Stimulated activated CD8-positive, alpha-beta memory T cell treated with anti-CD3 and anti-CD28 coated beads, Interleukin-7, amount 100 ng/mL, for 48 hours (primary cell): ENCODE results near the gene MKNK1.

Experiments
- DNase-seq, 2 donors: peaks; one replicate each; pipeline ENCODE4 v3.0.0-alpha.2; 2020; ENCODE audit warnings: low read depth in 1 of 2; ENCODE audit errors: extremely low read depth in 1 of 2

The MKNK1 gene

DNA sequence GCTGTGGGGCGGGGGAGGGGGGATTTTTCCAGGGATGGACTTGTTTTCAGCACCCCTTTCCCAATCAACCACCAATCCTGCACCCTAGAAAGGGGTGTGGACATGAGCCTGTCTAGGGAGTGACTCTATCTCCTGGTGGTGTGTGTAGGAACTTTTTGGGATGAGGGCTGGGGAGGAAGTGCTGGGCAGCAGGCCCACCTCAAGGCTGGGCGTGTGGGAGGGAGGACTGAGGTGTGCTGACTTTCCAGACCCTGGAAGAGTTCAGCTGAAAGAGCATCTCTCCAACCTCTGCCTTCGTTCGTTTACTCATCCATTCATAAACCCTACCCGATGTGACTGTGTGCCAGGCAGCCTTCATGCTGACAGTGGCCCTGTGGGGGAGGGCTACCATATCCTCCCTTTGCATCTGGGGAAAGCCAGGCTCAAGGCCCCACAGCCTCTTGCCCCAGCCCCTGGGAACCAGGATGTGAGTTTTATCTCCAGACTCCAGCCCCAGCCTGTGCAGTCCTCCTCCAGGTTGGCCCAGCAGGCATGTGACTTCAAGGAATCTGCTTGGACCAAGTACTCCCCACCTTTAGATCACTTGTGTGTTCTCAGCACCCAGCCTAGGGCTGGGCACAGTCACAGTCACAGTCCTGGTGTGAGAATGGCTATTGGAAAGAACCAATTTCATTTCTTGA, 59.4 kb downstream of the MKNK1 start:
- DNase-seq: no peak

DNA sequence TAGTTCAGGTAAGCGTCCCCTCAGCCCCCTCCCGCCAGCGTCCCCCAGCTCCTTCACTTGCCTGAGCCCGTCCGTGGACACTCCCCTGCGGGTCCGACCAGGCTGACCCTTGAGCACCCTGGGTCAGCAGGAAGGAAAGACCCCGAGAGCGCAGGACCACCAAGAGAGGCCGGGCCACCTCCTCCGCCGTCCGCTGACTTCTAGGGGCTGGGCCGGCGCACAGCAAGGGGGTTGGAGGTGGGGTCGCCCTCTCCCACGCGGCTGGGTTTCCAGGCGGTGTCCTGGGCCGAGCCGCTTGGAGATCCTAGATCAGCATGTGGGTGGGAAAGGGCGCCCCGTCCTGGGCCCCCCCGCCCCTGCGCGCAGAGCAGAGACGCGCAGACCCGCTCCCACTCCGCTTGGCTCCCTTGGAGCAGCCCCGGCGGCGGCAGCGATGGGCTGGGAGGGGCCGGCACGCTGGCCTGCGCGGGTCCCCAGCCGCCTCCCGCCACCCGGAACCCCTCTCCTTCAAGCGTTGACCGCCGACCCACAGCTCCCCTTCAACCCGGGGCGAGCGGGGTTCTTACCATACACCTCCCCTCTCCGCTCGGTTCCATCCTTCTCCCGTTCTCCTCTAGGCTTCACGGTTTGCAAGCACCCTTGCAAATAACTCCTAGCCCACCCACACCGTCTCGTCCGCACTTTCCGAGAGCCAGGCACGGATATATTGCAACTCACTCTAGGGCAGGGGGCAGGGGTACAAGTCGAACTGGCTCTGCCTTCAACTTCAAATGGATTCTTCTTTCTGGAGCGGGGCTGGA, 60.1 kb downstream of the MKNK1 start:
- no peak for DNase-seq

DNA sequence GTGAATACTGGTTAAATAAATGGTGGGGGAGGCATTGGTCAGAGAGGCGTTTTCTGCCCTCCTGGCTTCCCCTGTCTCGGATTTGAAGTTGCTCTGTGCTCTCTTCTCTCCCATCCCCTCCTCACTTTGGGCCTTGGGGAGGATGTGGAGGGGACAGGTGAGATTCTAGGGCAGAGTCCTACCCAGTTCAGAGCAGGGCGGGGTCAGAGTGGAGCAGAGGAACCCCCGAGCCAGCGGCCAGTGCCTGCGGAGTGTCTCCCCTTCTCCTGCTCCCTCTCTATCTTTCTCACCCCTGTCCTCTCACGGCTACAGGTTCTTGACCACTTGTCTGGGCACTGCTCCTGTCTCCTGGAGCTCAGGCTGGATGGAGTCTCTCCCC, 60.7 kb downstream of the MKNK1 start:
- no peak for DNase-seq

DNA sequence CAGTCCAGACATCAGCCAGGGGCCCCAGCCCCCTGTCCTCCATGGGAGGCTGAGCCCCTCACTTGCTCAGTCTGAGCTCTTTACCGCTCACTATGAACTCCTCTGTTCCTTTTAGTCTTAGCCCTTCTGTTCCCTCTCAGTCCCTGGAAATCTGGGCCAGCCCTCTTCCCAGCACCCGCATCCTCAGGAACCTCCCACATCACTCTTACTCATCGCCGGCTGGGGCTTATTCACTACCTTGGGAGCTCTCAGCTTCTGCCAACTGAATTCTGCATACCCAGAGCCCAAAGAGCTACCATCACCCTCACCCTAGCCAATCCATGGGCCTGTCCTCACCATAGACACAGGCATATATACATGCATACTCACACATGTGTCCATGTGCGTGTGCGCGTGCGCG, 64.1 kb downstream of the MKNK1 start:
- no peak for DNase-seq

DNA sequence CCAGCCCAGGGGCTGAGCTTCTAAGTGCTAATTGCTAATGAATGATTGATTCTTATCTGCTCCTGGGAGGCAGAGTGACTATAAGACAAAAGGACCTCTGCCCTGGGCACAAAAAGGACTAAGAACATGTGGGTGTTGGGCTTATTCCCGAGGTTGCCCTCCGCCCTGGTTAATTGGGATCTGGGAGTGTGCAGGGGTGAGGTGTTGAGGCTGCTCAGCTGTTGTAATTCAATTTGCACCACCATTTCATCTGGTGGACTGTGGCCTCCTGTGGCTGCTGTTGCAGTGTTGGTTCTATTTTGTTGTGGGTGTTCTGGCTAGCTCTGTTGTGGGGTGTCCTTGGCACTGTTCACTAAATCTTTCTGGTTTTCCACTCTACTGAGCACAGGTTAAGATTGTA, 65.9 kb downstream of the MKNK1 start:
- no peak for DNase-seq

DNA sequence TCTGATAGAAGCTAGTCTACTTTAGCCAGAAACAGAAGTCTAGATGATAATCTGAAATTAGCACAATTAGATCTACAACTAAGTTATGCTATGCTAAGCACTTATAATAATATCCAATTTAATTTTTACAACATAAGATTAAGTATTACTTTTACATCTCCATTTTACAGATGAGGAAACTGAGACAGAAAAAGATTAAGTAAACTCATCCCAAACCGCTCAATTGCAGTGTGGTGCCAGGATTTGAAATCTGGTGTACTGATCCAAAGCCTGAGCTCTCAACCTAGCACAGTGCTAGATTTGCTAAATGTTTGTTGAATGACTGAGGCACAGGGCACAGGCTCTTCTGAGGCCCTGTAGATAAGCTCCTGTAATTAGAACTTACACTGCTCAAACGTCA, 66.4 kb downstream of the MKNK1 start:
- DNase-seq: no peak

DNA sequence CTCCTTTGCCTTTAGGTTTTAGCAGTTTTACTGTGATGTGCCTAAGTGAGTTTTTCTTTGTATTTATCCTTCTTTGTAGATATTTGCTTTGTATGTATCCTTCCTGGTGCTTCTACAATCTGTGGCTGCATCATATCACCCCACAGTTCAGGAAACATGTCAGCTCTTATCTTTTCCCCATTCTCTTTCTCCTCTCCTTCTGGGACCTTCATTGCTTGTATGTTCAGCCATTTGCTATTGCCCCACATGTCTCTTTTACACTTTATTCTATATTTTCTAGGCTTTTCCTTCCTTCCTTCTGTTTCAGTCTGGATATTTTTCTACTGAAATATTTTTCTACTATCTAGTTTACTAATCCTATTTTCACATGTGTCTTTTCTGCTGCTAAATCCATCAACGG, 67.5 kb downstream of the MKNK1 start:
- no peak for DNase-seq

DNA sequence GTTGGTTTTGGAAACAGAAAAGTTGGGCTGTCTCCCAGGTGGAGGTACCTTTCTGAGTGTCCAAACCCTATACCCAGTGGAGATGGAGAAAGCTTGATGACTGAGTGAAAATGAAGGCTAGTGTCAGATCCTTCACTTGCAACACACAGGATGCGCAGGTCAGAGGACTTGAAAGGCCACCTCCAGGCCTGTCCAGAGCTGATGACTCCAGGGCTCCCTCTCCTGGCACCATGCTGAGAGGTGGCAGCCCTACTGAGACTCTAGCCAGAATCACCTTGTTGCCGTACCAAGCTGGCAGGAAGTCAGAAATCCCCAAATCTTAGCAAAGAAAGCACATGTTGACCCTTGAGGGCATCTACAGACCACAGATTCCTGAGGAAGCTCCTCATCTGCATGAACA, 69.0 kb downstream of the MKNK1 start:
- no peak for DNase-seq

DNA sequence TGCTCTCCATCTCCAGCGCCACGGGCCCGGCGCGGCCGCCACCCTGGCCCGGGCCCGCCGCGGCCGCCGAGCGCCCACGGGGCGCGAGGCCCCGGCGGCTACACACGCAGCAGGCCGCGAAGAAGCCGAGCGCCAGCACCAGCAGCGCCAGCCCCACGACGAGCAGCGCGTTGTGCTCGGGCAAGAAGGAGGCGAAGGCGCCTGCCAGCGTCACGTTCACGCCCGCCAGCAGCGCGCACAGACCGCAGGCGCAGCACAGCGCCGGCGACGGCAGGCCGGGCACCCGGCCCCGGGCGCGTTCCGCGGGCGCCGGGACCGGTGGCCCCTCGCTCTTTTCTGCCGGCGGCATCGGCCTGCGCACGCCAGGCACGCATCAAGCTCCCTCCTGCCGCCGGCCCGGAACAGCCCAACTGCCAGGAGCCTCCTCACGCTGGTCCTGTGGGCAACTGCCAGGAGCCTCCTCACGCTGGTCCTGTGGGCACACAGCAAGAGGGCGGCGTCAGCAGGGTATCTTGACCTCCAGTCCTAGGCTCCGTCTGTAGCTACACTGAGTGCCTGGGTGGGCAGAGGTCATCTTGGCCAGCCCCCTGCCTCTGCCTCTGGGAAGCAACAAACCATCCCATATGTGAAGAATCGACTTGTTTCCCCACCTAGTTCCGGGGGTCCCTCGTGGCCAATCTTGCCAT, 70.7 kb downstream of the MKNK1 start:
- DNase-seq: no peak

DNA sequence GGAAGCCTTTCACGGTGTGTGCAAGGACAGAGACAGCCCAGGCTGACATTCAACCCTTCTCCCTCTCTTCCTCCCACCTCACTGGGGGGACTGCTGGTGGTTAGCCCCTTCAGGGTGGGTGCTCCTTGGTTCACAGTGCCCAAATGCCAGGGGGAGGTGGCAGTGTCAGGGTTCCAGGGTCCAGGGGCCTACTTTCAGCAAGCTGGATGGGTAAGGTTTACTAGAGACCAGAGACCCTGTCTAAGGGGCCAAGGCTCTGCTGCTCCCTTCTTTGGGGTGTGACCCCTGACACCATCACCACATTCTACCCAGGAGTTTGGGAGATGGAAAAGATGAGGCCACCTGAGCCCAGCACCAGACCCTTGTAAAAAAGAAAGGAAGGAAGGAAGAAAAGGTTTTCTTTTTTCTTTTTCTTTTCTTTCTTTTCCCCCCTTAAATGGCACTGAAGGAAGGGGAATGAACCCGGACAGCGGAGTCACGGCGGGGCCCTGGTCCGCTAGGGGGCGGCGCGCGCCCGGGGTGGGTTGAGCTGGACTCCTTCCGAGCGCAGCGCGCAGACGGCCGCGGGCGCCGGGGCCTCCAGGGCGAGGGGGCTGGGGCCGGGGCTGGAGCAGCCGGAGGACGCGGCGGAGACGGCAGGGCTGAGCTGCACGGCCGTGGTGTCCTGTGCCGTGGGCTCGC, 71.4 kb downstream of the MKNK1 start:
- peak; percentile 35 to 37 for DNase-seq

DNA sequence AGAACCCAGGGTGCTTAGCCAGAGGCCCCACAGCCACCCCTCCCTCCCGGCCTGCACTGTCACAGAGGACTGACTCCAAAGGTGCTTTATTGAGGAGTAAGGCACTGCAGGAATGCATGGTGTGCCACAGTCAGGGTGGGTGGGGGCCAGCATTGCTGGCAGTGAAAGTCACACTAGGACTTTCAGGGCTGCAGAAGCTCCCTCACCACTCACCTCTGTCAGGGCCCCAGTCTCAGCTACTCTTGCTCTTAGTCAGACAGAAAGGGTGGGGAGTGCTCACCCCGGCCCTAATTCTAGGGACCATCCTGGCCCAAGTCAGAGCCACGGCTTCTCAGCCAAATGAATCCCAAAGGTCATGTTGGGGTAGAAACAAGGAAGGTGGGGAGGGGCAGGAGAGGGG, 72.0 kb downstream of the MKNK1 start:
- no peak for DNase-seq

DNA sequence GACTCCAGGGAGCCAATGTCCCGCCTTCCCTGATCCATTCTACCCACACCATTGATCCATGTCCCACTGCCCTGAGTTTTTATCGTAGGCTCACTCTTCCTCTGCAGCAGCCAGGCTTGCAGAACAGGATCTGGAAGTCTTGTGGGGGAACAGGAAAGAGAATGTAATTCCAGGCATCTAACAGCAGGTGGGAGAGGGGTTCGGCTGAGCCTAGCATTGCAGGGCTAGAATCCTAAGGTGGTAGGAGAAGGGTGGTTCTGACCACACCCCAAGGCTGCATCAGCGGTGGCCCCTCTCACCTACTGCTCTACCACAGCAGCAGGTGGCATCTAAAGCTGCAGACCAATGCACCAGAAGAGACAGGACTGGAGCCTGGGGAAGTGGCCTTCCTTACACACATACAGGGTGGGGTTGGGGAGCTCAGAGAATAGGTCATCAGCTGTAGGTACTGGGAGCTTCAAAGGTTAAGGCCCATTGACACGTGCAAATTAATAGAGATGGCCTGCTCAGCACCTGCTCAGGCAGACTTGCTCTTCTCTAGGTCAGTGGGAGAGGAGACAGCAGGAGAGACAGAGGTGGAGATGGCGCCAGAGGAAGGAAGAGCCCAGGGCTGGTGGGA, 73.2 kb downstream of the MKNK1 start:
- no peak for DNase-seq

DNA sequence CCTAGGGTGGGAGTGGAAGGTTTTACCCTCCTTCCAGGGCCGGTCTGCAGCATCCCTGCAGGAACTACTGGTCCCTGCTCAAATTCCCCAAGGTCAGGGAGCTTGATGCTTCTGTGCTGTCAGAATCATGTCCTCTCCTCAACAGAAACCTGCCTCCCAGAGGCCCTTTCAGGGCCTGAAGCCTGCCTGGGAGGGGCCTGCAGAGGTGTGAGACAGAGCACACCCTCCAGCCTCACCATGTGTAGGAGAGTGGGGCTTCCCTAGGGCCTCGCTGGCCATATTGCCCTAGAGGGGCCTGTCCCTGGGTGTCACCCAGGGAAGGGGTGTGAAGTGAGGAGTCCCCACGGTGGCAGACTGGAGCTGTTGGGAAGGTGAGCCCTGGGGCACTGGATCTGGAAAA, 73.8 kb downstream of the MKNK1 start:
- DNase-seq: no peak

DNA sequence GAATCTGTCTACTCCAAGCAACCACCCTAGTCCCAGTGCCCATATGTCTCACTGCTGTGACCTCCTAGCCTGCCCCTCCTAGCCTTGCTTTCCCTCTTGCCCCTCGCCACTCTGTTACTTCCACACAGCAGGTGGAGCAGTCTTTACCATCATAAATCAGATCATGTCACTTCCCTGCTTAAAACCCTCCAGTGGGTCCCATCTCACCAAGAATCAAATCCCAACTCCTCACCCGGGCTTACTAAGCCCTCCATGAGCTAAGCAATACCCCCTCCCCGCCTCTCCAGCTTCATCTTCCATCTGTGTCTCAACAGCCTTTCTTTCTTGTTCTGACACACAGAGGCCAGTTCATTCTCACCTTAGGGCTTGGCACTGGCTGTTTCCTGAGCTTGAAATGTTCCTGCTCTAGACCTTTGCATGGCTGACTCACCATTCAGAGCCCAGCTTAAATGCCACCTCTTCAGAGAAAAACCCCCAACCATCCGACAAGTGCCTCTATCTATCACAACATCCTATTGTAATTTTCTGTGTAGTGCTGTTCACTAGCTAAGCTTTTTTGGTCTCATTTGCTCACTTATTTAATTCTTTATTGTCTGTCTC, 74.9 kb downstream of the MKNK1 start:
- no peak for DNase-seq

DNA sequence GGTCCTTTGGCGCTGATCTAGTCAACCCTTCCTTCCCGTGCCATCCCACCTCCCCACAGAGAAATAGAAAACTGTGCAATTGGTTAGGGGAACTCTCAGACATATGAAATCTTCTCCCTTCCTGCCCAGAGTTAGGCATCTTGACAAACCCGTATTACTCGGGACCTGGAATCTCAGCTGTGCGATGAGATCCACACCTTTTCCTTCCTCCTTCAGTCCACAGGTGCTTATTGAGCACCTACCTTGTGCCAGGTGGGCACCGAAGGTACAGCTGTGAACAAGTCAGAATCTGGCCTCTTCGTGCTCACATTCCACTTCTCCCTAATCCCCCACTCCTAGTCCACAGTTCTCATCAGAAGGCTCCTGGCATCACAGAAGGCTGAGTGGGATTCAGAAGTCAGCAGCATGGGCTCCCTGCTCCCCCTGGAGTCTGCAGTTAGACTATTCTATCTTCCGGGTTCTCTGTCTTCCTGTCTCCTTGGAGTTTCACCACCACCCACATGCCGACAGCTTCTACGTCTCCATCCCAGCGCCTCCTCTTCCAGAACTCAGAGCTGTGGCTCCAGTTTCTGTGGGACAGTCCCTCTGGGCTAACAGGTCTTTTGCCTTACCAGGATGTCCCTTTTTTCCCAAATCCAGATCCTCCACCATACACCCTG, 75.6 kb downstream of the MKNK1 start:
- DNase-seq: no peak

DNA sequence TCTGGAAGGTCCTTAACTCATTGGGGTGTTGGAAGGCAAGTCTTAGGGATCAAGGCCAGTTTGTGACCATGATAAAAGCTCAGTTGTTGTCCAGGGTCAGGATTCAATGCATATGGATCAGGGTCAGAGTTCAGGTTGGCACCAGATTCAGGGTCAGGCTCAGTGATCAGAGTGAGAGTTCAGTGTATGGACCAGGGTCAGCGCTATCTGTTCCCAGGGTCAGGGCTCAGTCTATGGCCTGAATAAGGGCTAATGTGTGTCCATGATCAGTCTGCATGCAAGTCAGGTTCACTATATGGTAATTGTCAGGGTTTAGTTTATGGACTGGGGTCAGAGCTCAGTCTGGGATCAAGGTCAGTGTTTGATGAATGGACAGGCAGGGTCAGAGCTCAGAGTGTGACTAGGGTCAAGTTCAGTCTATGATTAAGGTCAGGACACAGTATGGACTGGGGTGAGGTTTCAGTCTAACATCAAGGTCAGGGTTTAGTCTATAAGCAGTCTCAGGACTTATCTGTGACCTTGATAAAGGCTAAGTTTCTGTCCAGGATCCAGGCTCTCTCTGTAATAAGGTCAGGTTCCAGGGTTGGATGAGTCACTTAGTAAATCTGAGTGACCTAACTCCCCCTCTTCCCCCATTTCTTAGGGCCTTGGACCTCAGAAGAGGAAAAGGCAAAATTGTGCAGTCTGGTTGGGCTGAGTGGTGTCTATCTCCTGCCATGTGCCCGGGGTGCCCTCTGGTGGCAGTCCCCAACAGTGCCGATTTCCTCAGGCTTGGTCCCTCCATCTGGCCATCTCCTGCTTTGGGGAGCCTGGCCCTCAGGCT, 76.4 kb downstream of the MKNK1 start:
- DNase-seq: peak; percentile 36 to 66

DNA sequence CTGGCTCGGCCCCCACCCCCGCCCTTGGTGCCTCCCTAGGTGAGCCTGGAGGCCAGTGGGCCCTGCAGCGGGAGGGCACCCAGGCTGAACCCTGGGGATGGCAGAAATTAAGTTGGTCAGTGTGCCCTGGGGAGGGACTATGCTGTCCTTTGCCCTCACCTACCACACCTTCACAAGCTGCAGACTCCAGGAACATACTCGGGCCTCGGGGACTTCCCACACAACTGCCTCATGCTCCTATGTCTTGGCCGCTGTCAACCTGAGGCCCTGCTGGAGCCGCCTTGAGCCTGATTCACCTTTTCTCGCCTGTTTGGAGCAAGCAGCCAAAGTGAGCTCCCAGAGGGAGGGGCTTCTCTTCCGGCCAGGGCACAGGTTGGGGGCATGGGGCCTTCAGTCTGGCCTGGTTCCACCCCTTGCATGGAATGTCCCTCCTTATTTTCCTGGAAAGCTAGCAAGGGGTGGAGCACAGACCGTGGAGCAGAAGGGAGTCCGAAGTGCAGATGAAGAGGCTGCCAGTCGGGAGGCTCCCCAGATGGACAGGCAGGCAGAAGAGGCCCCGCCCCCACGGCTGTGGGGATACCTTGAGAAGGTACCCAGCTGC, 77.3 kb downstream of the MKNK1 start:
- DNase-seq: no peak

DNA sequence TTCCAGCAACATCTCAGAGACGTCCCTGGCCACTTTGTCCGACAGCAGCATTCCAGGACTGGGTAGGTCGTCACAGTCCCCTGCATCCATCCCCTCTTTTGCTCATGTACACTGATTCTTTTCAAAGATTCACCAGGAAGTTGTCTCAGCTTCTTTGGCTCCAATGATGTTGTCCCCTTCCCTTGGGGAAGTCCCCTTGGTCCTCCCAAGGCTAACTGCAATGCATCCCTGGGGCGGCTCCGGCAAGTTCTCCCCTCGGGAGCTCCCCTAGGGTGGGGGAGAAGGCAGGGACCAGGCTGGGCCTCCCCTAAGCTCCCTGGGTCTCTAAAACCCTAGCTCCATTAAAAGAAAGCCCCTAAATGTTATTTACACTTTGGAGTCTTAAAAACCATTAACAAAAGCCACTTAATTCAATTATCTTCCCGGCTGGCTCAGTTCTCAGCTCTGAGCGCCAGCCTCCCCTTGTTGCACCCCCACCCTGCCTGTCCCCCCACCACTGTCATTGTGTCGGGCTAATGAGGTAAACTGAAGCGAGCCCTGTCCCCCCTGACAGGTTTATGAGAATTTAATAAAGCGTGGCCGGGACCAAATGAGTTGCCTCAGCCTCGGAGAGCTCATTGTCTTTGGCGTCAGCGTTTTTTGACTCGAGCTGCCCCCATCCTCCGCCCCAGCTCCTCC, 77.9 kb downstream of the MKNK1 start:
- no peak for DNase-seq
